Fibroblast of the aortic adventitia (primary cell): ENCODE results near the gene FAM43A. TPM values are rescaled to one million over a fixed set of nuclear protein-coding genes. Genes with fewer than 3 reads are reported as not detected.

Source experiments
- DNase-seq: peaks from one replicate; pipeline ENCODE4 v3.0.0-alpha.2; 2010; ENCODE audit warnings: low read depth
- H3K4me3 ChIP-seq: 2 replicates; pipeline ENCODE4 v1.5.1; 2011; ENCODE audit warnings: low read depth, mild to moderate bottlenecking, control low read depth, low read length, moderate library complexity
- total RNA-seq: library from RNA; depleted of rRNA; stranded (reverse); fragments of >200 nt; gene quantifications from 2 replicates; pipeline ENCODE4 v1.2.3, GENCODE V29; 2012; ENCODE audit warnings: low replicate concordance
- TF ChIP-seq, protein P1 (sequence below): IDR thresholded peaks from 2 replicates; pipeline ENCODE4 v1.5.1; 2011; ENCODE audit warnings: mild to moderate bottlenecking, low read length, control low read depth, inconsistent platforms; ENCODE audit not compliant: insufficient read depth

The FAM43A gene
- total RNA-seq: 12.7 and 14.1 TPM in 2 replicates

DNA sequence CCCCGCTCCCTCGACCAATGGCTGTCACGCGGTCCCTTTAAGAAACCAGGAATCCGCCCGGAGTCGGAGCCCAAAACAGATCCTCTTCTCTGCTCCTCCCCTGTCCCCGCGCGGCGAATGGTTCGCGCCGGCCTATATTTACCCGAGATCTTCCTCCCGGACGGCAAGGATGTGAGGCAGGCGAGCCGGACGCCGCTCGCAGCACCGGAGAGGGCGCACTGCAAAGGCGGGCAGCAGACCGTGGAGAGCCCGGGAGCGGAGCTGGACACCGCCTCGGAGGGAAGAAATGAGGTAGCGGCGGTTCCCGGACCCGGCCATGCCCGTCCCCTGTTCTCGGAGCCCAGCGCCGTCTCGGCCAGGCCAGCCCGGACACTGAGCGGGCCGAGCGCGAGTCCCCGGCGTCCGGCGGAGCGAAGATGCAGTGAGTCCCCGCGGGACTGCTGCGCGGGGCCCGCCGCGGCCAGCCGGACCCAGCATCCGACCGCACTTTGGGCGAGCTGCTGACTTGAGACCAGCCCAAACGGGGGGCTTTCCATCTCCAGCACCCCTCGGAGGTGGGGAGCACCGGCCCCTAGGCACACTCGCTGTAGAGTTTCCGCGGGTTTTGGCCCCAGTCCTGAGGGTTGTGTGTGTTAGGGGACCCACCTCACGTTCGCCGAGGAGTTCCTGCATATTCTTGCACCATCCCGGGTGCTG is at the start of gene FAM43A:
Gene FAM43A (plus strand): TSS at position 166 of the 696 bp plus-strand sequence. CDS start 944 bp downstream, outside the sequence.
- peak within 1 kb of the TSS; percentile 80 for H3K4me3 ChIP-seq
- DNase-seq: peak; percentile 96
- TF ChIP-seq, protein P1, sequence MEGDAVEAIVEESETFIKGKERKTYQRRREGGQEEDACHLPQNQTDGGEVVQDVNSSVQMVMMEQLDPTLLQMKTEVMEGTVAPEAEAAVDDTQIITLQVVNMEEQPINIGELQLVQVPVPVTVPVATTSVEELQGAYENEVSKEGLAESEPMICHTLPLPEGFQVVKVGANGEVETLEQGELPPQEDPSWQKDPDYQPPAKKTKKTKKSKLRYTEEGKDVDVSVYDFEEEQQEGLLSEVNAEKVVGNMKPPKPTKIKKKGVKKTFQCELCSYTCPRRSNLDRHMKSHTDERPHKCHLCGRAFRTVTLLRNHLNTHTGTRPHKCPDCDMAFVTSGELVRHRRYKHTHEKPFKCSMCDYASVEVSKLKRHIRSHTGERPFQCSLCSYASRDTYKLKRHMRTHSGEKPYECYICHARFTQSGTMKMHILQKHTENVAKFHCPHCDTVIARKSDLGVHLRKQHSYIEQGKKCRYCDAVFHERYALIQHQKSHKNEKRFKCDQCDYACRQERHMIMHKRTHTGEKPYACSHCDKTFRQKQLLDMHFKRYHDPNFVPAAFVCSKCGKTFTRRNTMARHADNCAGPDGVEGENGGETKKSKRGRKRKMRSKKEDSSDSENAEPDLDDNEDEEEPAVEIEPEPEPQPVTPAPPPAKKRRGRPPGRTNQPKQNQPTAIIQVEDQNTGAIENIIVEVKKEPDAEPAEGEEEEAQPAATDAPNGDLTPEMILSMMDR: peak; percentile 35

DNA sequence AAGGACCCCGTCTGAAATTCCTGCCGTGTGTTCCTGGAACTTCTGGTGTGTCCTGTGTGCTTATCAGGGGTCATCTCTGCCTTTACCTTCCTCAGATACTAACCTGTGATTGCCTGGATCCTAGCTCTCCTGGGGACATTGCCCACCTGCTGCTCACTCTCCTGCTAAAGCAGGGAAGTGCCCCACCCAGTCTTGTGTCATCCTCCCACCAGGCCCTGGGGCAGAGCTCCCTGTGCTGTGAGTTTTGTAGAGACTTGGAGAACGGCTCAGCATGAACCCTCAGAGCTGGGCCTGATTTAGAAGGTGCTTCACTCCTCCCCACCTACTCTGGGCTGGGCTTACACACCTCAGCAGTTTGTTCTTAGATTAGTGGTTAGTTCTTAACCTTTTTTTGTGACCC is 48.6 kb upstream of the FAM43A start:
- peak; percentile 11 for DNase-seq
- no peak overlapping the region for H3K4me3 ChIP-seq
- TF ChIP-seq, protein P1: no peak

DNA sequence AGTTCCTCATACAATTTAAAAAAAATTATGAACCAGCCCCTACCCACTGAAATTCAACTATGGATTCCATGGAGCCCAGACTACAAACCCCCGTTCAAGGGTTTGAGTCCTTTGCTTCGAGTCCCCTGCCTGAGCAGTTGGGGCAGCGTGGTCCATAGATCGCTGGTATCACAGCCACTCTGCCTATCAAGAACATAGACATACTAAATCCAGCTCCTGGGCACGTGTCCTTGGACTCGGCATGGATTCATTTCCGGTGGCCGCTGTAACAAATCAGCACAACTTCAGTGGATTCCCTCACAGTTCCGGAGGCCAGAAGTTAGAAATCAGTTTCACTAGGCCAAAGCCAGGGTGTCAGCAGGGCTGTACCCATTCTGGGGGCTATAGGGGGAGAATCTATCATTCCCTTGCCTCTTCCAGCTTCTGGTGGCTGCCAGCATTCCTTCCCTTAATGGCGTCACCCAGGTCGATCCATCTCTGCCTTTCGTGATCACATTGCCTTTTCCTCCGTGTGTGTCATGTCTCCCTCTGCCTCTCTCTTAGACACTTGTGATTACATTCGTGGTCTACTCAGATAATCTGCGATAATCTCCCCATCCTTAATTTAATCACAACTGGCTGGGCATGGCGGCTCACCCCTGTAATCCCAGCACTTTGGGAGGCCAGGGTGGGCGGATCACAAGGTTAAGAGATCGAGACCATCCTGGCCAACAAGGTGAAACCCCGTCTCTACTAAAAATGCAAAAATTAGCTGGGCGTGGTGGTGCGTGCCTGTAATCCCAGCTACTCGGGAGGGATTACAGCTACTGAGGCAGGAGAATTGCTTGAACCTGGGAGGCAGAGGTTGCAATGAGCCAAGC is 47.9 kb upstream of the FAM43A start:
- no peak overlapping the region for H3K4me3 ChIP-seq
- TF ChIP-seq, protein P1: no peak

DNA sequence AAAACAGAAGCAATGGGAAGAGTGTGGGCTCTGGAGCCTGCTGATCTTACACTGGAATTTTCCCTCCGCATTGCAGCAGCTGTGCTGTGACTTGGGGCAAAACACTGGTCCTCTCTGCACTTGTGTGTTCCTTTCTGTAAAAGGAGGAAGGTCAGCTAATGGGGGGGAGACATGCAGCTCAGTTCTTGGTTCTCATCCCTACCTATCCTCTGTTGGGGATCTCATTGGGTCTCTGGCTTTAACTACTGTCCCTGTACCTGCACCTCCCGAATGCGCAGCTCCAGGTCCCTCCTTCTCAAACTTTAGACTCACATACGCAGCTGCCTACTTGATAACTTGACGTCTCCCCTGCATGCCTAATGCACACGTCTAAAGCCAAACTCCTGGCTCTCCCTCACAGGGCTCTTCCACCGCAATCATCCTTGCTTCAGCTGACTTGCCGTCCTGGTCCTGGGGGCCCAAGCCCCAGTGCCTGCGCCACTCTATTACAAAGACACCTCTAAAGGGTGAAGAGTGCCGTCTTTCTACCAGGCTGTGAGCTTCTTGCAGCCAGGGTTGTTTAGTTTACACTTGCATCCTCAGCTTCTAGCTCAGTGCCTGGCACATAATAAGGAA is 46.6 kb upstream of the FAM43A start:
- DNase-seq: no peak
- no peak overlapping the region for H3K4me3 ChIP-seq
- TF ChIP-seq, protein P1: no peak

More for the DNA sequence above, 47.9 kb upstream of the FAM43A start:
- no peak for DNase-seq

DNA sequence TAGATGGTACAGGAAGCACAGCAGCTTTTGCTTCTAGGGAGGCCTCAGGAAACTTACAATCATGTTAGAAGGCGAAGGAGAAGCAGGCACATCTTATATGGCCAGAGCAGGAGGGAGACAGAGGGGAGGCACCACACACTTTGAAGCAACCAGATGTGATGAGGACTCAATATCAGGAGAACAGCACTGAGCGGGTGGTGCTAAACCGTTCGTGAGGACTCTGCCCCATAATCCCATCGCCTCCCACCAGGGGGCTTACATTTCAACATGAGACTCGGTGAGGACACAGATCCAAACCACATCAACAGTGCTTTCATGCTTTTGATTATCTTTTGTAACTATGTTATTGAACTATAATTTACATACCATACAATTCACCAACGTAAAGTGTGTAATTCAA is 44.9 kb upstream of the FAM43A start:
- TF ChIP-seq, protein P1: peak; percentile 12
- DNase-seq: peak; percentile 17
- no peak overlapping the region for H3K4me3 ChIP-seq

DNA sequence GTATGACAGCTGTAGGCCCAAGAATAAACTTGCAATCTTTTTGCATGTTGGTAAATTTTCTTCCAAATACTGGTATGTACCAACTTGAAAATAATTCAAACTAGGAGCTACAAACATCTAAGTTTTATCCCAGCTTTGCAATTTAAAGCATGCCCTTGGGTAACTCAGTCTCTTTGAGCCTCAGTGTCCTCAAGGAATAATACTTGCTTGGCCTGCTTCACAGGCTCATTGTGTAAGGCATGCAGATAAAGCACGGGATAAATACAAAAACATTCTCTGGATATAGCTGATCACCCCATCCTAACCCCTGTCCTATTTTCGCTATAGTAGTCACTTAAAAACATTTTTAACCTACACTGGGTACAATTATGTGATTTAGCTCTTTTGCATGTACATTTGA is 42.9 kb upstream of the FAM43A start:
- no peak for DNase-seq
- TF ChIP-seq, protein P1: no peak
- no peak overlapping the region for H3K4me3 ChIP-seq
